Suprapubic skin (tissue), 4 donors: ENCODE data around the gene WWOX.

Experiments
- CTCF ChIP-seq, 2 donors: fragments of 200-600 bp in 1 of 2; fragments of 450-650 bp in 1 of 2; sonication (generic) in 1 of 2; IDR thresholded peaks; one replicate each; pipeline ENCODE4 v1.5.1; 2016 to 2019; ENCODE audit warnings: antibody characterized with exemption in 2 of 2, mild to moderate bottlenecking in 1 of 2, moderate library complexity in 1 of 2
- EP300 ChIP-seq: sonication (generic); formaldehyde crosslinking; IDR thresholded peaks from one replicate; pipeline ENCODE4 v1.6.1; 2017; ENCODE audit warnings: antibody characterized with exemption
- POLR2AphosphoS5 ChIP-seq, 3 donors: sonication (generic); formaldehyde crosslinking; IDR thresholded peaks; one replicate each; pipeline ENCODE4 v1.6.1; 2017; ENCODE audit warnings: antibody characterized with exemption in 3 of 3

DNA sequence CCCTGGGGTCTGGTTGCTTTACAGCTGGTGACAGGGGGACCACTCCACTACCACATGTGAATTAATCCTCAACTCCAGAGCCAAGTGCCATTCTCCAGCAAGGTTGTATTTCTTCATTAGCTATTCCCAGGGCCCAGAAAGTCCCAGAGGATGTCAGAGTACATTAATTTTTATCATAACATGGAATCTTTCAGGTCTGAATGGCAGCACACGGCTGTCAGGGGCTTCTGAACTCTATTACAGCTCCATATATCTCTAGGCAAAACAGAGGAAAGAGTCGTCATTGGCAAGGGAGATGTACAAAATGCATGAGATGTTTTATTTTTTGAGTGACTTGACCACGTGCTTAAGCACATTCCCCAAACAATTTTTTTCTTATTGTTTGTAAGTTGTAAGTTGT is 303.4 kb downstream of the WWOX start:
- TF ChIP-seq CTCF (IDR thresholded peaks at IDR 0.05) (no peak), EP300 (no peak), POLR2AphosphoS5 (IDR thresholded peaks at IDR 0.05) (no peak)
